GM21786 (cell line): ENCODE results near the gene MLLT11.
"Not testable (repeated sequence)": the region's sequence is repeated elsewhere in the genome, so short reads cannot be mapped to it uniquely, and the experiment has no call there.

Experiments
- ATAC-seq: cut with Tn5 transposase; IDR thresholded peaks from one replicate; pipeline ENCODE4 v1.9.1; 2021; ENCODE audit not compliant: unreplicated experiment

The MLLT11 gene

GRCh38 chr1:151055581-151055980 is 4.6 kb upstream of the MLLT11 start:
- ATAC-seq: no peak

GRCh38 chr1:151056149-151056548 is 4.0 kb upstream of the MLLT11 start:
- ATAC-seq: no peak

GRCh38 chr1:151058692-151059091 is 1.5 kb upstream of the MLLT11 start:
- no peak for ATAC-seq

GRCh38 chr1:151059109-151060006 is 839 bp upstream of the MLLT11 start, which contains the start of gene CDC42SE1:
TSS of gene CDC42SE1 (minus strand) at chr1:151059622. CDS start at chr1:151055730, 3,892 bp downstream.
- peak; percentile 69 for ATAC-seq

- ATAC-seq: no peak
These were observed 642 bp downstream of the MLLT11 start for GRCh38 chr1:151060657-151061421.

GRCh38 chr1:151061704-151062103 is 1.5 kb downstream of the MLLT11 start:
- no peak for ATAC-seq

- ATAC-seq: no peak
These were observed 2.7 kb downstream of the MLLT11 start for GRCh38 chr1:151062741-151063371.

GRCh38 chr1:151065089-151065645 is 5.0 kb downstream of the MLLT11 start:
- ATAC-seq: no peak

- no peak for ATAC-seq
These were observed 7.0 kb downstream of the MLLT11 start for GRCh38 chr1:151067185-151067584.

GRCh38 chr1:151069103-151069486 is 8.9 kb downstream of the MLLT11 start:
- no peak for ATAC-seq

GRCh38 chr1:151070474-151071276 is 10.5 kb downstream of the MLLT11 start, which contains the start of gene GABPB2:
TSS of gene GABPB2 (plus strand) at chr1:151070761. CDS start at chr1:151088190, 17,429 bp downstream.
- peak; percentile 57 for ATAC-seq

GRCh38 chr1:151072224-151072623 is 12.0 kb downstream of the MLLT11 start:
- ATAC-seq: no peak

- no peak for ATAC-seq
These were observed 25.9 kb downstream of the MLLT11 start for GRCh38 chr1:151085953-151086559.

- not testable (repeated sequence) for ATAC-seq
These were observed 37.2 kb downstream of the MLLT11 start for GRCh38 chr1:151097426-151097825.

GRCh38 chr1:151098126-151098525 is 37.9 kb downstream of the MLLT11 start:
- ATAC-seq: no peak

- ATAC-seq: no peak
These were observed 44.4 kb downstream of the MLLT11 start for GRCh38 chr1:151104630-151105029.

- ATAC-seq: no peak
These were observed 46.7 kb downstream of the MLLT11 start for GRCh38 chr1:151106894-151107293.

- ATAC-seq: no peak
These were observed 48.1 kb downstream of the MLLT11 start for GRCh38 chr1:151108331-151108730.

GRCh38 chr1:151113877-151114276 is 53.7 kb downstream of the MLLT11 start:
- ATAC-seq: no peak
